MM.1S (cell line): ENCODE data around the gene ADCY2.

Experiments used
- CTCF ChIP-seq: fragments of 300-600 bp; sonication (generic); IDR thresholded peaks from 2 replicates; pipeline ENCODE4 v1.5.1; 2016; ENCODE audit warnings: antibody characterized with exemption, low read length, mixed read lengths
- EZH2 ChIP-seq: fragments of 300-600 bp; sonication (generic); optimal IDR thresholded peaks from 2 replicates; pipeline ENCODE3; 2017; ENCODE audit warnings: low read depth, mild to moderate bottlenecking, antibody characterized with exemption, low read length, mixed read lengths
- EZH2phosphoT487 ChIP-seq: fragments of 300-600 bp; sonication (generic); IDR thresholded peaks from 2 replicates; pipeline ENCODE4 v1.6.1; 2018; ENCODE audit warnings: antibody characterized with exemption, low read length

GRCh38 chr5:7659420-7659819 is 263.5 kb downstream of the ADCY2 start:
- no peak for TF ChIP-seq EZH2
- TF ChIP-seq CTCF: no peak
- no peak for TF ChIP-seq EZH2phosphoT487
